ENCODE measurements around the gene UBR3. TPM values are rescaled to one million over a fixed set of nuclear protein-coding genes. Genes with fewer than 3 reads are reported as not detected.

The UBR3 gene
- total and polyA plus RNA-seq, 2 experiments from 2014 or later: 10.7 to 28.0 TPM

DNA sequence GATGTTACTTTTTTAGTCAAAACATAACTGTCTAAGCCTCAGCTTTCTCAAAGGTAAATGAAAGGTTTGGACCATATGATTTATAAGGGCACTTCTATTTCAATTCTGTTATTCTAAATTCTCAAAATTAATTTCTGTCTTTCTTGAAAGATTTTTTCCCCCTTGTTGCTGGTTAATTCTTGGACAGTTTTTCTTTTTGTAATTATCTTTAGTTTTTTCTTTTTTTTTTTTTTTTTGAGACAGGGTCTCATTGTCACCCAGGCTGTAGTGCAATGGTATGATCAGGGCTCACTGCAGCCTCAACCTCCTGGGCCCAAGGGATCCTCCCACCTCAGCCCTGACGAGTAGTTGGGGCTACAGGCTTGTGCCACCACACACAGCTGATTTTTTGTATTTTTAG is 229.6 kb downstream of the UBR3 start (continued):
- TF ChIP-seq, protein P1, sequence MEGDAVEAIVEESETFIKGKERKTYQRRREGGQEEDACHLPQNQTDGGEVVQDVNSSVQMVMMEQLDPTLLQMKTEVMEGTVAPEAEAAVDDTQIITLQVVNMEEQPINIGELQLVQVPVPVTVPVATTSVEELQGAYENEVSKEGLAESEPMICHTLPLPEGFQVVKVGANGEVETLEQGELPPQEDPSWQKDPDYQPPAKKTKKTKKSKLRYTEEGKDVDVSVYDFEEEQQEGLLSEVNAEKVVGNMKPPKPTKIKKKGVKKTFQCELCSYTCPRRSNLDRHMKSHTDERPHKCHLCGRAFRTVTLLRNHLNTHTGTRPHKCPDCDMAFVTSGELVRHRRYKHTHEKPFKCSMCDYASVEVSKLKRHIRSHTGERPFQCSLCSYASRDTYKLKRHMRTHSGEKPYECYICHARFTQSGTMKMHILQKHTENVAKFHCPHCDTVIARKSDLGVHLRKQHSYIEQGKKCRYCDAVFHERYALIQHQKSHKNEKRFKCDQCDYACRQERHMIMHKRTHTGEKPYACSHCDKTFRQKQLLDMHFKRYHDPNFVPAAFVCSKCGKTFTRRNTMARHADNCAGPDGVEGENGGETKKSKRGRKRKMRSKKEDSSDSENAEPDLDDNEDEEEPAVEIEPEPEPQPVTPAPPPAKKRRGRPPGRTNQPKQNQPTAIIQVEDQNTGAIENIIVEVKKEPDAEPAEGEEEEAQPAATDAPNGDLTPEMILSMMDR (conservative IDR thresholded peaks at IDR 0.05; ENCODE audit: low read depth in 2 of 2): no peak
- TF ChIP-seq, protein P2, sequence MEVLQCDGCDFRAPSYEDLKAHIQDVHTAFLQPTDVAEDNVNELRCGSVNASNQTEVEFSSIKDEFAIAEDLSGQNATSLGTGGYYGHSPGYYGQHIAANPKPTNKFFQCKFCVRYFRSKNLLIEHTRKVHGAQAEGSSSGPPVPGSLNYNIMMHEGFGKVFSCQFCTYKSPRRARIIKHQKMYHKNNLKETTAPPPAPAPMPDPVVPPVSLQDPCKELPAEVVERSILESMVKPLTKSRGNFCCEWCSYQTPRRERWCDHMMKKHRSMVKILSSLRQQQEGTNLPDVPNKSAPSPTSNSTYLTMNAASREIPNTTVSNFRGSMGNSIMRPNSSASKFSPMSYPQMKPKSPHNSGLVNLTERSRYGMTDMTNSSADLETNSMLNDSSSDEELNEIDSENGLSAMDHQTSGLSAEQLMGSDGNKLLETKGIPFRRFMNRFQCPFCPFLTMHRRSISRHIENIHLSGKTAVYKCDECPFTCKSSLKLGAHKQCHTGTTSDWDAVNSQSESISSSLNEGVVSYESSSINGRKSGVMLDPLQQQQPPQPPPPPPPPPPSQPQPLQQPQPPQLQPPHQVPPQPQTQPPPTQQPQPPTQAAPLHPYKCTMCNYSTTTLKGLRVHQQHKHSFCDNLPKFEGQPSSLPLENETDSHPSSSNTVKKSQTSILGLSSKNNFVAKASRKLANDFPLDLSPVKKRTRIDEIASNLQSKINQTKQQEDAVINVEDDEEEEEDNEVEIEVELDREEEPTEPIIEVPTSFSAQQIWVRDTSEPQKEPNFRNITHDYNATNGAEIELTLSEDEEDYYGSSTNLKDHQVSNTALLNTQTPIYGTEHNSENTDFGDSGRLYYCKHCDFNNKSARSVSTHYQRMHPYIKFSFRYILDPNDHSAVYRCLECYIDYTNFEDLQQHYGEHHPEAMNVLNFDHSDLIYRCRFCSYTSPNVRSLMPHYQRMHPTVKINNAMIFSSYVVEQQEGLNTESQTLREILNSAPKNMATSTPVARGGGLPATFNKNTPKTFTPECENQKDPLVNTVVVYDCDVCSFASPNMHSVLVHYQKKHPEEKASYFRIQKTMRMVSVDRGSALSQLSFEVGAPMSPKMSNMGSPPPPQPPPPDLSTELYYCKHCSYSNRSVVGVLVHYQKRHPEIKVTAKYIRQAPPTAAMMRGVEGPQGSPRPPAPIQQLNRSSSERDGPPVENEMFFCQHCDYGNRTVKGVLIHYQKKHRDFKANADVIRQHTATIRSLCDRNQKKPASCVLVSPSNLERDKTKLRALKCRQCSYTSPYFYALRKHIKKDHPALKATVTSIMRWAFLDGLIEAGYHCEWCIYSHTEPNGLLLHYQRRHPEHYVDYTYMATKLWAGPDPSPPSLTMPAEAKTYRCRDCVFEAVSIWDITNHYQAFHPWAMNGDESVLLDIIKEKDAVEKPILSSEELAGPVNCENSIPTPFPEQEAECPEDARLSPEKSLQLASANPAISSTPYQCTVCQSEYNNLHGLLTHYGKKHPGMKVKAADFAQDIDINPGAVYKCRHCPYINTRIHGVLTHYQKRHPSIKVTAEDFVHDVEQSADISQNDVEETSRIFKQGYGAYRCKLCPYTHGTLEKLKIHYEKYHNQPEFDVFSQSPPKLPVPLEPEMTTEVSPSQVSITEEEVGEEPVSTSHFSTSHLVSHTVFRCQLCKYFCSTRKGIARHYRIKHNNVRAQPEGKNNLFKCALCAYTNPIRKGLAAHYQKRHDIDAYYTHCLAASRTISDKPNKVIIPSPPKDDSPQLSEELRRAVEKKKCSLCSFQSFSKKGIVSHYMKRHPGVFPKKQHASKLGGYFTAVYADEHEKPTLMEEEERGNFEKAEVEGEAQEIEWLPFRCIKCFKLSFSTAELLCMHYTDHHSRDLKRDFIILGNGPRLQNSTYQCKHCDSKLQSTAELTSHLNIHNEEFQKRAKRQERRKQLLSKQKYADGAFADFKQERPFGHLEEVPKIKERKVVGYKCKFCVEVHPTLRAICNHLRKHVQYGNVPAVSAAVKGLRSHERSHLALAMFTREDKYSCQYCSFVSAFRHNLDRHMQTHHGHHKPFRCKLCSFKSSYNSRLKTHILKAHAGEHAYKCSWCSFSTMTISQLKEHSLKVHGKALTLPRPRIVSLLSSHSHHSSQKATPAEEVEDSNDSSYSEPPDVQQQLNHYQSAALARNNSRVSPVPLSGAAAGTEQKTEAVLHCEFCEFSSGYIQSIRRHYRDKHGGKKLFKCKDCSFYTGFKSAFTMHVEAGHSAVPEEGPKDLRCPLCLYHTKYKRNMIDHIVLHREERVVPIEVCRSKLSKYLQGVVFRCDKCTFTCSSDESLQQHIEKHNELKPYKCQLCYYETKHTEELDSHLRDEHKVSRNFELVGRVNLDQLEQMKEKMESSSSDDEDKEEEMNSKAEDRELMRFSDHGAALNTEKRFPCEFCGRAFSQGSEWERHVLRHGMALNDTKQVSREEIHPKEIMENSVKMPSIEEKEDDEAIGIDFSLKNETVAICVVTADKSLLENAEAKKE (CRISPR knock-in tag; IDR thresholded peaks at IDR 0.05): no peak
- TF ChIP-seq STAT1 (IDR thresholded peaks at IDR 0.05; ENCODE audit: unreplicated experiment): no peak

DNA sequence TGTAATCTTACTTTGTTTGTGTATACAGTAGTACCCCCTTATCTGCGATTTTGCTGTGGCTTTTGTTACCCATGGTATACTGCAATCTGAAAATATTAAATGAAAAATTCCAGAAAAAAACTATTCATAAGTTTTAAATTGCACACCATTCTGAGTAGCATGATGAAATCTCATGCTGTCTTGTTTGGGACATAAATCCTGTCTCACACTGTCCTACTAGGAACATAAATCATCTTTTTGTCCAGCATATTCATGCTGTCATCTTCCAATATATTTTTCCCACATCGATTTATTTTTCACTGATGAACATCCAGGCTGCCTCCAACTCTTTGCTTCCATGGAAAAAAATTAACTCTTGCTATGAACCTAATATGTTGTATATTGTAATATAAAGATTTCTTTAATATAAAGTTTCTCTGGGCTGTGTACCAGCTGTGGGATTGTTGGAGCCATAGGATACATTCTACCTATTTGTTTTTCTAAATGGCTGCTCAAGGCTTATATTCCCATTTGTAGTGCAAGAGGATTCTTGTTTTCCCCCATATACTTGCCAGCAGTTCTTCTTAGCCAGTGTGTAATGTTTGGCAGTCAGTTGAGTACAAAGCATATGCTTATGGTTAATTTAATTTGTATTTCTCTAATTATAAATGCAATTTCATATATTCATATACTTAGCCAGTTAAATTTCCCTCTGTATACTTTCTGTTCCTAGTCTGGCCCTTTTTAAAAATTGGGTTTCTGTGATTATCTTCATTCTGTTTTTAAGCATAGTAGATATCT is 236.4 kb downstream of the UBR3 start:
- Histone ChIP-seq H3K36me3 (ENCODE audit: insufficient read depth) (no peaks in the 10 kb centered on the region), H2AFZ (no peak overlapping the region), H4K20me1 (replicated peaks; ENCODE audit: insufficient read depth) (no peaks in the 10 kb centered on the region), H3K27ac (ENCODE audit: low read depth) (no peak overlapping the region), H3K79me2 (replicated peaks; ENCODE audit: insufficient read depth) (no peaks in the 10 kb centered on the region), H3K4me1 (ENCODE audit: insufficient read depth) (no peaks in the 10 kb centered on the region), H3K4me3 (no peak overlapping the region), H3K27me3 (ENCODE audit: insufficient read depth) (no peaks in the 10 kb centered on the region), H3F3A (replicated peaks; ENCODE audit: low read depth) (no peaks in the 10 kb centered on the region), H3K4me2 (no peak overlapping the region), H3K9me2 (ENCODE audit: insufficient read depth) (no peaks in the 10 kb centered on the region)
- Mint-ChIP-seq H3K27ac (no peak overlapping the region), H3K4me1 (no peaks in the 10 kb centered on the region), H3K27me3 (ENCODE audit: insufficient read depth, low read depth, poor library complexity) (no peaks in the 10 kb centered on the region), H3K36me3 (ENCODE audit: low read depth) (peaks cover 8% of the 10 kb centered on the region; the same call in 2 of the 3 replicates), H3K4me3 (no peak overlapping the region), H3K9me3 (no peaks in the 10 kb centered on the region)
- ATAC-seq (no peak), DNase-seq (ENCODE audit: low spot score) (no peak)
- TF ChIP-seq, protein P2 (CRISPR knock-in tag; IDR thresholded peaks at IDR 0.05): no peak
- TF ChIP-seq JUNB (IDR thresholded peaks at IDR 0.05; ENCODE audit: unreplicated experiment) (no peak), ZNF331 (CRISPR knock-in tag; IDR thresholded peaks at IDR 0.05; ENCODE audit: low read depth) (no peak), NANOG (IDR thresholded peaks at IDR 0.05; ENCODE audit: borderline replicate concordance) (no peak)

Data from GM23338 (cell line).